GM18519 (cell line): ENCODE data around the gene RING1.

Experiments used
- ATAC-seq: cut with Tn5 transposase; IDR thresholded peaks from one replicate; pipeline ENCODE4 v1.9.1; 2021; ENCODE audit warnings: mild to moderate bottlenecking, moderate library complexity; ENCODE audit not compliant: unreplicated experiment, low FRiP score

The RING1 gene

GRCh38 chr6:33192105-33192646, 16.1 kb upstream of the RING1 start, which contains the start of gene COL11A2:
Gene COL11A2, minus strand, starts transcription at chr6:33192467. Its CDS starts 227 bp downstream, at chr6:33192240.
- no peak for ATAC-seq

GRCh38 chr6:33192671-33193602, 15.4 kb upstream of the RING1 start:
- ATAC-seq = no peak

- ATAC-seq = no peak
These were observed 14.7 kb upstream of the RING1 start for GRCh38 chr6:33193619-33194018.

- ATAC-seq = no peak
These were observed 13.8 kb upstream of the RING1 start for GRCh38 chr6:33194431-33194979.

- ATAC-seq = no peak
These were observed 12.8 kb upstream of the RING1 start for GRCh38 chr6:33195304-33196165.

- no peak for ATAC-seq
These were observed 10.8 kb upstream of the RING1 start for GRCh38 chr6:33197431-33198048.

- no peak for ATAC-seq
These were observed 10.0 kb upstream of the RING1 start for GRCh38 chr6:33198159-33198852.

- no peak for ATAC-seq
These were observed 9.4 kb upstream of the RING1 start for GRCh38 chr6:33198853-33199436.

- ATAC-seq = no peak
These were observed 8.5 kb upstream of the RING1 start for GRCh38 chr6:33199687-33200218.

- ATAC-seq = no peak
These were observed 7.8 kb upstream of the RING1 start, which contains the start of the genes RXRB and SLC39A7 for GRCh38 chr6:33200219-33201146. Gene RXRB, minus strand, starts transcription at chr6:33200665. Its CDS starts 189 bp downstream, at chr6:33200476. Gene SLC39A7, plus strand, starts transcription at chr6:33200867. Its CDS starts 379 bp downstream, at chr6:33201246.

- no peak for ATAC-seq
These were observed 7.2 kb upstream of the RING1 start for GRCh38 chr6:33201147-33201545.

- ATAC-seq = no peak
These were observed 6.4 kb upstream of the RING1 start for GRCh38 chr6:33201935-33202334.

- no peak for ATAC-seq
These were observed 5.5 kb upstream of the RING1 start for GRCh38 chr6:33202799-33203198.

- ATAC-seq = no peak
These were observed 4.7 kb upstream of the RING1 start for GRCh38 chr6:33203443-33204164.

GRCh38 chr6:33204165-33204414, 4.2 kb upstream of the RING1 start:
- ATAC-seq = no peak

- ATAC-seq = no peak
These were observed 3.7 kb upstream of the RING1 start, which contains the start of gene HSD17B8 for GRCh38 chr6:33204415-33205190. Gene HSD17B8, plus strand, starts transcription at chr6:33204655. Its CDS starts 14 bp downstream, at chr6:33204669.
